HUES48 (cell line): ENCODE data around the gene RCN1.
"Not testable (repeated sequence)": the region's sequence is repeated elsewhere in the genome, so short reads cannot be mapped to it uniquely, and the experiment has no call there.

Experiments used
- H3K27ac ChIP-seq: one replicate; pipeline ENCODE4 v1.7.0; 2013; ENCODE audit warnings: low read depth, low read length, inconsistent platforms
- H3K27me3 ChIP-seq: 2 replicates; pipeline ENCODE4 v1.6.1; 2013; ENCODE audit warnings: mild to moderate bottlenecking, low read length; ENCODE audit not compliant: control insufficient read depth, insufficient read depth
- H3K36me3 ChIP-seq: 2 replicates; pipeline ENCODE4 v1.6.1; 2013; ENCODE audit warnings: low read length; ENCODE audit not compliant: control insufficient read depth, insufficient read depth
- H3K4me1 ChIP-seq: 2 replicates; pipeline ENCODE4 v1.6.1; 2013; ENCODE audit warnings: mild to moderate bottlenecking, low read length; ENCODE audit not compliant: control insufficient read depth, insufficient read depth
- H3K4me3 ChIP-seq: 2 replicates; pipeline ENCODE4 v1.5.1; 2013; ENCODE audit warnings: mild to moderate bottlenecking, low read depth, low read length
- H3K9ac ChIP-seq: 2 replicates; pipeline ENCODE4 v1.6.1; 2013; ENCODE audit warnings: mild to moderate bottlenecking, low read depth, low read length, moderate library complexity
- H3K9me3 ChIP-seq: 2 replicates; pipeline ENCODE4 v1.6.1; 2013; ENCODE audit warnings: low read length; ENCODE audit not compliant: control insufficient read depth, insufficient read depth

RCN1 gene

GRCh38 chr11:32062540-32062939 is 28.3 kb upstream of the RCN1 start:
- Histone ChIP-seq H3K27ac (no peak overlapping the region), H3K4me1 (no peaks in the 10 kb centered on the region), H3K4me3 (no peak overlapping the region), H3K27me3 (no peaks in the 10 kb centered on the region), H3K36me3 (no peaks in the 10 kb centered on the region), H3K9ac (no peak overlapping the region), H3K9me3 (no peaks in the 10 kb centered on the region)

- not testable (repeated sequence) for H3K9ac ChIP-seq, H3K27ac ChIP-seq, H3K4me3 ChIP-seq, H3K4me1 ChIP-seq, H3K36me3 ChIP-seq, H3K27me3 ChIP-seq, H3K9me3 ChIP-seq
Measured at GRCh38 chr11:32063031-32063430, 27.8 kb upstream of the RCN1 start.

GRCh38 chr11:32065865-32066629 is 24.8 kb upstream of the RCN1 start:
- Histone ChIP-seq H3K27ac (no peak overlapping the region), H3K4me1 (no peaks in the 10 kb centered on the region), H3K9me3 (no peaks in the 10 kb centered on the region), H3K27me3 (no peaks in the 10 kb centered on the region), H3K4me3 (no peak overlapping the region), H3K36me3 (no peaks in the 10 kb centered on the region), H3K9ac (no peak overlapping the region)

GRCh38 chr11:32068134-32068870 is 22.6 kb upstream of the RCN1 start:
- Histone ChIP-seq H3K4me1 (peaks cover 2% of the 10 kb centered on the region; the same call in 1 of the 2 replicates), H3K4me3 (no peak overlapping the region), H3K27ac (no peak overlapping the region), H3K9ac (no peak overlapping the region), H3K36me3 (no peaks in the 10 kb centered on the region), H3K9me3 (no peaks in the 10 kb centered on the region), H3K27me3 (no peaks in the 10 kb centered on the region)

GRCh38 chr11:32069361-32070058 is 21.4 kb upstream of the RCN1 start:
- H3K36me3 ChIP-seq, result no peaks in the 10 kb centered on the region
- peaks cover 8% of the 10 kb centered on the region; the same call in 1 of the 2 replicates for H3K4me1 ChIP-seq
- no peaks in the 10 kb centered on the region for H3K9me3 ChIP-seq
- H3K27ac ChIP-seq, result no peak overlapping the region
- no peaks in the 10 kb centered on the region for H3K27me3 ChIP-seq
- no peak overlapping the region for H3K9ac ChIP-seq
- no peak overlapping the region for H3K4me3 ChIP-seq

- no peaks in the 10 kb centered on the region for H3K27me3 ChIP-seq
- H3K9me3 ChIP-seq, result no peaks in the 10 kb centered on the region
- no peaks in the 10 kb centered on the region for H3K36me3 ChIP-seq
- H3K4me3 ChIP-seq, result no peak overlapping the region
- no peak overlapping the region for H3K27ac ChIP-seq
- no peak overlapping the region for H3K9ac ChIP-seq
- H3K4me1 ChIP-seq, result peaks cover 8% of the 10 kb centered on the region; the same call in 1 of the 2 replicates
Measured at GRCh38 chr11:32070692-32071091, 20.2 kb upstream of the RCN1 start.

- Histone ChIP-seq H3K9me3 (no peaks in the 10 kb centered on the region), H3K4me1 (peaks cover 8% of the 10 kb centered on the region; the same call in 1 of the 2 replicates), H3K27me3 (no peaks in the 10 kb centered on the region), H3K27ac (no peak overlapping the region), H3K36me3 (no peaks in the 10 kb centered on the region), H3K4me3 (no peak overlapping the region), H3K9ac (no peak overlapping the region)
Measured at GRCh38 chr11:32071811-32072210, 19.1 kb upstream of the RCN1 start.

GRCh38 chr11:32072872-32073643 is 17.8 kb upstream of the RCN1 start:
- H3K9me3 ChIP-seq, result no peaks in the 10 kb centered on the region
- no peaks in the 10 kb centered on the region for H3K36me3 ChIP-seq
- H3K9ac ChIP-seq, result no peak overlapping the region
- H3K4me1 ChIP-seq, result peaks cover 8% of the 10 kb centered on the region; the same call in 1 of the 2 replicates
- H3K4me3 ChIP-seq, result no peak overlapping the region
- H3K27ac ChIP-seq, result peak overlapping the region; percentile 24
- H3K27me3 ChIP-seq, result no peaks in the 10 kb centered on the region

GRCh38 chr11:32073644-32074026 is 17.2 kb upstream of the RCN1 start:
- no peaks in the 10 kb centered on the region for H3K27me3 ChIP-seq
- peak overlapping the region; percentile 24 for H3K27ac ChIP-seq
- H3K36me3 ChIP-seq, result no peaks in the 10 kb centered on the region

GRCh38 chr11:32079553-32079952 is 11.3 kb upstream of the RCN1 start:
- H3K4me1 ChIP-seq, result peaks cover 12% of the 10 kb centered on the region
- no peak overlapping the region for H3K4me3 ChIP-seq
- no peaks in the 10 kb centered on the region for H3K27me3 ChIP-seq
- H3K9ac ChIP-seq, result no peak overlapping the region
- no peaks in the 10 kb centered on the region for H3K36me3 ChIP-seq
- H3K9me3 ChIP-seq, result no peaks in the 10 kb centered on the region
- H3K27ac ChIP-seq, result no peak overlapping the region

More at GRCh38 chr11:32073644-32074026, 17.2 kb upstream of the RCN1 start:
- peaks cover 8% of the 10 kb centered on the region; the same call in 1 of the 2 replicates for H3K4me1 ChIP-seq
- no peak overlapping the region for H3K4me3 ChIP-seq
- H3K9ac ChIP-seq, result no peak overlapping the region
- H3K9me3 ChIP-seq, result no peaks in the 10 kb centered on the region
